GM23338 (cell line): ENCODE results near the gene ZDHHC3. TPM values are rescaled to one million over a fixed set of nuclear protein-coding genes. Genes with fewer than 3 reads are reported as not detected.

Source experiments
- ATAC-seq: fragments of 200-7000 bp; cut with Tn5 transposase; 3 replicates; pipeline ENCODE4 v1.9.1; 2020
- DNase-seq: peaks from one replicate; pipeline ENCODE4 v3.0.0-alpha.2; 2015; ENCODE audit warnings: low spot score
- H2AFZ ChIP-seq: fragments of 200-600 bp; sonication (generic); 2 replicates; pipeline ENCODE4 v1.8.0; 2016; ENCODE audit warnings: antibody characterized with exemption, mild to moderate bottlenecking, moderate library complexity
- H3F3A ChIP-seq: fragments of 200-600 bp; sonication (generic); replicated peaks from 2 replicates; pipeline ENCODE4 v1.8.0; 2017; ENCODE audit warnings: antibody characterized with exemption, mixed run types, low read depth
- H3K27ac ChIP-seq: fragments of 200-600 bp; sonication (generic); 2 replicates; pipeline ENCODE4 v1.6.1; 2016; ENCODE audit warnings: low read depth
- H3K27me3 ChIP-seq: fragments of 200-600 bp; sonication (generic); 2 replicates; pipeline ENCODE4 v1.8.0; 2016; ENCODE audit warnings: mild to moderate bottlenecking, mixed run types, moderate library complexity; ENCODE audit not compliant: insufficient read depth
- H3K36me3 ChIP-seq: fragments of 200-600 bp; sonication (generic); 2 replicates; pipeline ENCODE4 v1.8.0; 2016; ENCODE audit warnings: mild to moderate bottlenecking; ENCODE audit not compliant: insufficient read depth
- H3K4me1 ChIP-seq: fragments of 200-600 bp; sonication (generic); 2 replicates; pipeline ENCODE4 v1.8.0; 2016; ENCODE audit warnings: mild to moderate bottlenecking, moderate library complexity; ENCODE audit not compliant: insufficient read depth
- H3K4me2 ChIP-seq: fragments of 200-600 bp; sonication (generic); 2 replicates; pipeline ENCODE4 v1.7.1; 2017; ENCODE audit warnings: mixed run types
- H3K4me3 ChIP-seq: fragments of 200-600 bp; sonication (generic); 2 replicates; pipeline ENCODE4 v1.6.1; 2016; ENCODE audit warnings: mixed run types
- H3K79me2 ChIP-seq: fragments of 200-600 bp; sonication (generic); replicated peaks from 2 replicates; pipeline ENCODE4 v1.8.0; 2017; ENCODE audit warnings: mild to moderate bottlenecking; ENCODE audit not compliant: insufficient read depth
- H3K9me2 ChIP-seq: fragments of 200-600 bp; sonication (generic); 2 replicates; pipeline ENCODE4 v1.8.0; 2017; ENCODE audit not compliant: insufficient read depth
- H4K20me1 ChIP-seq: fragments of 200-600 bp; sonication (generic); replicated peaks from 2 replicates; pipeline ENCODE4 v1.8.0; 2017; ENCODE audit warnings: mild to moderate bottlenecking; ENCODE audit not compliant: insufficient read depth
- H3K27ac Mint-ChIP-seq: 2 replicates; pipeline ENCODE4 v1.8.0; 2020; ENCODE audit warnings: inconsistent platforms, mild to moderate bottlenecking, moderate library complexity, mixed read lengths
- H3K27me3 Mint-ChIP-seq: 3 replicates; pipeline ENCODE4 v1.8.0; 2022; ENCODE audit warnings: low read depth, mild to moderate bottlenecking, moderate library complexity, mixed read lengths, inconsistent platforms; ENCODE audit not compliant: insufficient read depth, poor library complexity
- H3K36me3 Mint-ChIP-seq: 3 replicates; pipeline ENCODE4 v1.8.0; 2021; ENCODE audit warnings: low read depth, mild to moderate bottlenecking, inconsistent platforms, moderate library complexity, mixed read lengths
- H3K4me1 Mint-ChIP-seq: 3 replicates; pipeline ENCODE4 v1.8.0; 2020; ENCODE audit warnings: mild to moderate bottlenecking, inconsistent platforms, mixed read lengths
- H3K4me3 Mint-ChIP-seq: 3 replicates; pipeline ENCODE4 v1.8.0; 2021; ENCODE audit warnings: moderate library complexity, mild to moderate bottlenecking, inconsistent platforms, mixed read lengths
- H3K9me3 Mint-ChIP-seq: 3 replicates; pipeline ENCODE4 v1.8.0; 2020; ENCODE audit warnings: moderate library complexity, mild to moderate bottlenecking, inconsistent platforms, mixed read lengths
- CREB1 ChIP-seq: fragments of 250-450 bp; sonication (Bioruptor Pico); IDR thresholded peaks from 2 replicates; pipeline ENCODE4 v1.5.0; 2020; ENCODE audit warnings: low read depth, mild to moderate bottlenecking, moderate library complexity
- CTCF ChIP-seq, 2 experiments: fragments of 200-600 bp in 1 of 2; sonication (generic) in 1 of 2; conservative IDR thresholded peaks; 2 replicates each; pipeline versions ENCODE4 v1.5.1 to v1.6.1; 2016 to 2017; ENCODE audit warnings: antibody characterized with exemption in 2 of 2, low read depth in 2 of 2, mild to moderate bottlenecking in 2 of 2, moderate library complexity in 1 of 2
- ETS1 ChIP-seq: IDR thresholded peaks from 2 replicates; pipeline ENCODE4 v1.6.1; 2016; ENCODE audit warnings: antibody characterized with exemption
- EZH2 ChIP-seq: fragments of 200-600 bp; sonication (generic); IDR thresholded peaks from one replicate; pipeline ENCODE4 v1.8.0; 2017; ENCODE audit warnings: antibody characterized with exemption, mild to moderate bottlenecking, low read depth; ENCODE audit not compliant: unreplicated experiment
- EZH2phosphoT487 ChIP-seq: fragments of 200-600 bp; sonication (generic); IDR thresholded peaks from one replicate; pipeline ENCODE4 v1.8.1; 2018; ENCODE audit warnings: antibody characterized with exemption; ENCODE audit not compliant: unreplicated experiment
- JUNB ChIP-seq: IDR thresholded peaks from one replicate; pipeline ENCODE4 v1.6.1; 2016; ENCODE audit warnings: antibody characterized with exemption; ENCODE audit not compliant: unreplicated experiment
- NANOG ChIP-seq: IDR thresholded peaks from 2 replicates; pipeline ENCODE4 v1.6.1; 2016; ENCODE audit warnings: antibody characterized with exemption, borderline replicate concordance
- POLR2AphosphoS5 ChIP-seq: IDR thresholded peaks from 2 replicates; pipeline ENCODE4 v1.6.1; 2016; ENCODE audit warnings: antibody characterized with exemption, low read depth
- STAT1 ChIP-seq: IDR thresholded peaks from one replicate; pipeline ENCODE4 v1.6.1; 2016; ENCODE audit warnings: antibody characterized with exemption; ENCODE audit not compliant: unreplicated experiment
- ZNF114 ChIP-seq: fragments of 250-450 bp; sonication (Bioruptor Pico); IDR thresholded peaks from 2 replicates; pipeline ENCODE4 v1.5.0; 2020; ENCODE audit warnings: mild to moderate bottlenecking, moderate library complexity
- ZNF331 ChIP-seq: fragments of 250-450 bp; sonication (Bioruptor Pico); IDR thresholded peaks from 2 replicates; pipeline ENCODE4 v1.5.0; 2020; ENCODE audit warnings: low read depth, mild to moderate bottlenecking, moderate library complexity
- ZNF462 ChIP-seq: fragments of 250-450 bp; sonication (Bioruptor Pico); IDR thresholded peaks from 2 replicates; pipeline ENCODE4 v1.5.0; 2020; ENCODE audit warnings: mild to moderate bottlenecking, moderate library complexity
- polyA plus RNA-seq: library from polyadenylated mRNA; unstranded; fragments of >200 nt; fragmentation: Nextera tagmentation; extraction: Ambion mirVana; gene quantifications from 2 replicates; pipeline ENCODE4 v1.2.1, GENCODE V29; 2016
- total RNA-seq: library from RNA; depleted of rRNA; stranded (reverse); fragments of >200 nt; shearing (Covaris generic); gene quantifications from 2 replicates; pipeline ENCODE4 v1.2.3, GENCODE V29; 2014

Gene ZDHHC3
- total and polyA plus RNA-seq, 2 experiments from 2014 or later: 28.9 to 84.2 TPM

- no peaks in the 10 kb centered on the region for H3K27me3 ChIP-seq
- H4K20me1 ChIP-seq: peaks cover 11% of the 10 kb centered on the region
- H3K27me3 Mint-ChIP-seq: peaks cover 2% of the 10 kb centered on the region
- ATAC-seq (no peak), DNase-seq (no peak)
- H3F3A ChIP-seq: no peaks in the 10 kb centered on the region; the same call in 1 of the 2 replicates
- H3K4me1 ChIP-seq: peaks cover 18% of the 10 kb centered on the region
- TF ChIP-seq CREB1: no peak
- TF ChIP-seq NANOG: no peak
- no peak for TF ChIP-seq ZNF462 (CRISPR knock-in tag)
- TF ChIP-seq ZNF331 (CRISPR knock-in tag): no peak
- no peak for TF ChIP-seq POLR2AphosphoS5
- no peak for TF ChIP-seq ETS1
- TF ChIP-seq EZH2phosphoT487: no peak
- no peak for TF ChIP-seq JUNB
- no peak for TF ChIP-seq STAT1
- no peak for TF ChIP-seq ZNF114 (CRISPR knock-in tag)
- TF ChIP-seq CTCF (conservative IDR thresholded peaks at IDR 0.05; ENCODE audit: low read depth in 2 of 2): no peak
- no peak for TF ChIP-seq EZH2
- H3K4me1 Mint-ChIP-seq: peaks cover 17% of the 10 kb centered on the region
- no peak overlapping the region for H2AFZ ChIP-seq
- H3K36me3 ChIP-seq: 0 out of 2 replicates have a peak, but pooled peaks cover 4% of the 10 kb centered on the region
- no peak overlapping the region for H3K27ac ChIP-seq
- peaks cover 4% of the 10 kb centered on the region for H3K36me3 Mint-ChIP-seq
- peaks cover 15% of the 10 kb centered on the region for H3K79me2 ChIP-seq
- H3K4me2 ChIP-seq: no peak overlapping the region
- H3K27ac Mint-ChIP-seq: no peak overlapping the region
- H3K4me3 Mint-ChIP-seq: no peak overlapping the region
- H3K9me3 Mint-ChIP-seq: no peaks in the 10 kb centered on the region
- H3K4me3 ChIP-seq: no peak overlapping the region
- H3K9me2 ChIP-seq: no peaks in the 10 kb centered on the region
Observed at GRCh38 chr3:44948239-44948638, 27.7 kb downstream of the ZDHHC3 start.
